H1 (cell line): Measurements from ENCODE around the gene LMNTD2.

ENCODE experiments used
- ASH2L ChIP-seq: fragments of 200-600, 300-600 bp; sonication (generic); IDR thresholded peaks from one replicate; pipeline ENCODE4 v1.7.1; 2017; ENCODE audit warnings: low read length
- CBX5 ChIP-seq: fragments of 300-800, 300-1000 bp; sonication (generic); IDR thresholded peaks from 2 replicates; pipeline ENCODE4 v1.7.1; 2016; ENCODE audit warnings: antibody characterized with exemption, low read length, low read depth
- CHD7 ChIP-seq: fragments of 300-600 bp; sonication (generic); IDR thresholded peaks from 2 replicates; pipeline ENCODE4 v1.7.1; 2012; ENCODE audit warnings: low read length, moderate library complexity, mild to moderate bottlenecking, inconsistent platforms; ENCODE audit not compliant: insufficient replicate concordance
- CTCF ChIP-seq, 3 experiments: IDR thresholded peaks; 1 replicate in 2 of 3; 2 replicates in 1 of 3; pipeline versions ENCODE4 v1.5.1 to v1.6.1; 2011; ENCODE audit warnings: low read length in 3 of 3, mild to moderate bottlenecking in 3 of 3, inconsistent platforms in 2 of 3, low read depth in 1 of 3, moderate library complexity in 1 of 3; ENCODE audit not compliant: insufficient read depth in 1 of 3; ENCODE audit errors: control extremely low read depth in 1 of 3
- EP300 ChIP-seq, 2 experiments: IDR thresholded peaks; 1 replicate in 1 of 2; 2 replicates in 1 of 2; pipeline ENCODE4 v1.6.1; 2011 to 2012; ENCODE audit warnings: low read depth in 2 of 2, low read length in 2 of 2, mild to moderate bottlenecking in 2 of 2, borderline replicate concordance in 1 of 2, inconsistent platforms in 1 of 2, moderate library complexity in 1 of 2
- MAFK ChIP-seq: IDR thresholded peaks from 2 replicates; pipeline ENCODE4 v1.6.1; 2012; ENCODE audit warnings: low read depth, mild to moderate bottlenecking, improper control_type of control experiment, low read length
- RAD21 ChIP-seq, 2 experiments: IDR thresholded peaks in 1 of 2; conservative IDR thresholded peaks in 1 of 2; 2 replicates each; pipeline ENCODE4 v1.6.1; 2011; ENCODE audit warnings: low read depth in 2 of 2, low read length in 2 of 2, improper control_type of control experiment in 1 of 2, inconsistent platforms in 1 of 2, mild to moderate bottlenecking in 1 of 2, moderate library complexity in 1 of 2
- SP1 ChIP-seq: IDR thresholded peaks from 2 replicates; pipeline ENCODE4 v1.6.1; 2011; ENCODE audit warnings: low read depth, low read length
- TAF1 ChIP-seq: IDR thresholded peaks from 2 replicates; pipeline ENCODE4 v1.6.1; 2011; ENCODE audit warnings: mild to moderate bottlenecking, low read depth, low read length

- TF ChIP-seq CHD7 (no peak), CTCF (IDR thresholded peaks at IDR 0.05; ENCODE audit: control extremely low read depth in 1 of 3, insufficient read depth in 1 of 3, low read depth in 1 of 3, low read length in 3 of 3) (no peak), EP300 (IDR thresholded peaks at IDR 0.05; ENCODE audit: borderline replicate concordance in 1 of 2, low read depth in 2 of 2, low read length in 2 of 2) (no peak), RAD21 (IDR thresholded peaks at IDR 0.05 in 1 of 2, conservative IDR thresholded peaks at IDR 0.05 in 1 of 2; ENCODE audit: low read depth in 2 of 2, low read length in 2 of 2) (no peak), CBX5 (no peak), TAF1 (no peak), ASH2L (peak; percentile 20), SP1 (no peak), MAFK (no peak)
Measured at GRCh38 chr11:576811-577610, 16.5 kb upstream of the LMNTD2 start.
